Psoas muscle (tissue), 8 donors: Measurements from ENCODE around the gene TIPRL. TPM values are rescaled to one million over a fixed set of nuclear protein-coding genes. Genes with fewer than 3 reads are reported as not detected.

Source experiments
- ATAC-seq, 4 donors: fragments of 200-7000 bp; cut with Tn5 transposase; one replicate each; pipeline ENCODE4 v1.9.1; 2020; ENCODE audit warnings: moderate library complexity in 3 of 4, mild to moderate bottlenecking in 2 of 4
- DNase-seq, 2 donors: peaks; one replicate each; pipeline ENCODE4 v3.0.0-alpha.2; 2020
- H3K27ac ChIP-seq: fragments of 200-600 bp; one replicate; pipeline ENCODE4 v1.8.0; 2022
- H3K27me3 ChIP-seq, 3 donors: fragments of 200-600 bp in 1 of 3; one replicate each; pipeline versions ENCODE4 v1.6.1 to v1.8.0; 2013 to 2022; ENCODE audit warnings: low read length in 2 of 3, mild to moderate bottlenecking in 2 of 3, moderate library complexity in 1 of 3; ENCODE audit not compliant: insufficient read depth in 3 of 3
- H3K36me3 ChIP-seq, 2 donors: fragments of 200-600 bp in 1 of 2; one replicate each; pipeline versions ENCODE4 v1.6.1 to v1.8.0; 2013 to 2022; ENCODE audit warnings: low read depth in 1 of 2, mild to moderate bottlenecking in 1 of 2, moderate library complexity in 1 of 2; ENCODE audit not compliant: insufficient read depth in 1 of 2
- H3K4me1 ChIP-seq: fragments of 200-600 bp; one replicate; pipeline ENCODE4 v1.8.0; 2022
- H3K4me3 ChIP-seq: fragments of 200-600 bp; one replicate; pipeline ENCODE4 v1.8.0; 2022; ENCODE audit warnings: mild to moderate bottlenecking
- H3K9me3 ChIP-seq: fragments of 200-600 bp; one replicate; pipeline ENCODE4 v1.8.0; 2022
- WGBS, 3 donors: extraction: QIAGEN DNeasy Blood & Tissue Kit; methylation state at CpG; one replicate each; pipeline versions ENCODE4 v1.1.6 to v1.1.7; 2013; 5-methylcytosine and 5-hydroxymethylcytosine counted together
- intact Hi-C, 2 donors: fragments of 100-400 bp; cut with DNase I; formaldehyde crosslinking; loops; one replicate each; pipeline versions ENCODE4 v1.11.0 to v1.14.2; 2022
- long read RNA-seq, 2 donors: library from polyadenylated mRNA; unstranded; transcript quantifications; one replicate each; pipeline ENCODE4 v2.0.0, GENCODE V29; 2021
- polyA plus RNA-seq, 3 donors: library from polyadenylated mRNA; stranded (reverse); fragments of 200-250 nt; gene quantifications; one replicate each; pipeline ENCODE4 v1.2.3, GENCODE V29; 2013
- total RNA-seq, 4 donors: library from RNA; stranded (reverse); fragmentation: NEBNext Ultra II Directional in 2 of 4; extraction: Animal tissue kit (Norgen Biotek cat#: 25700) in 2 of 4; gene quantifications; one replicate each; pipeline versions ENCODE4 v1.2.1 to v1.2.4, GENCODE V29; 2021 to 2023
- TF ChIP-seq, protein P1 (sequence below): fragments of 200-600 bp; IDR thresholded peaks from one replicate; pipeline ENCODE4 v1.8.0; 2022; ENCODE audit warnings: antibody characterized with exemption
- donor health status: healthy with polysubstance abuse.
- donor health status: DM: no; HTN: no; CAD: no; lungs with moderate emphysema.
- donor health status: Bipolar disorder and iron deficiency.
- donor health status: healthy.
- donor health status: DM: yes; HTN: yes; CAD: no.
- donor health status: DM: no; HTN: no; CAD: no.
- donor health status: DM: no; HTN: no; CAD: no.
- donor health status: DM: yes; HTN: yes; CAD: no.

TIPRL gene
- total RNA-seq, result 10 to 100 TPM; 27.1 to 34.7 (median 31.2) TPM
- 10 to 100 TPM; 15.3 to 32.8 (median 30.7) TPM for polyA plus RNA-seq
- long read RNA-seq, donor 1, transcript TIPRL-202 (7 exons, 3,032 nt), result major isoform, 19 of 20 reads
- long read RNA-seq, donor 1, partial matches to known transcripts, result 0 of 20 reads
- long read RNA-seq, donor 1, other reads (novel, unspliced or antisense), result 1 of 20 reads
- long read RNA-seq, donor 2, transcript TIPRL-202 (7 exons, 3,032 nt), result major isoform, 44 of 48 reads
- long read RNA-seq, donor 2, partial matches to known transcripts, result 1 of 48 reads
- long read RNA-seq, donor 2, other reads (novel, unspliced or antisense), result 3 of 48 reads

- no peaks in the 10 kb centered on the region for H3K36me3 ChIP-seq
- TF ChIP-seq, protein P1, sequence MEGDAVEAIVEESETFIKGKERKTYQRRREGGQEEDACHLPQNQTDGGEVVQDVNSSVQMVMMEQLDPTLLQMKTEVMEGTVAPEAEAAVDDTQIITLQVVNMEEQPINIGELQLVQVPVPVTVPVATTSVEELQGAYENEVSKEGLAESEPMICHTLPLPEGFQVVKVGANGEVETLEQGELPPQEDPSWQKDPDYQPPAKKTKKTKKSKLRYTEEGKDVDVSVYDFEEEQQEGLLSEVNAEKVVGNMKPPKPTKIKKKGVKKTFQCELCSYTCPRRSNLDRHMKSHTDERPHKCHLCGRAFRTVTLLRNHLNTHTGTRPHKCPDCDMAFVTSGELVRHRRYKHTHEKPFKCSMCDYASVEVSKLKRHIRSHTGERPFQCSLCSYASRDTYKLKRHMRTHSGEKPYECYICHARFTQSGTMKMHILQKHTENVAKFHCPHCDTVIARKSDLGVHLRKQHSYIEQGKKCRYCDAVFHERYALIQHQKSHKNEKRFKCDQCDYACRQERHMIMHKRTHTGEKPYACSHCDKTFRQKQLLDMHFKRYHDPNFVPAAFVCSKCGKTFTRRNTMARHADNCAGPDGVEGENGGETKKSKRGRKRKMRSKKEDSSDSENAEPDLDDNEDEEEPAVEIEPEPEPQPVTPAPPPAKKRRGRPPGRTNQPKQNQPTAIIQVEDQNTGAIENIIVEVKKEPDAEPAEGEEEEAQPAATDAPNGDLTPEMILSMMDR, result peak; percentile 73
- no peaks in the 10 kb centered on the region for H3K27me3 ChIP-seq
- no peaks in the 10 kb centered on the region for H3K9me3 ChIP-seq
- 0 to 1% (median 1%) methylated on average over 51 to 56 of the region's 56 CpGs for WGBS, 3 donors
- H3K27ac ChIP-seq, result peak within 1 kb of the TSS; percentile 88
- peak within 1 kb of the TSS; percentile 74 for H3K4me3 ChIP-seq
- intact Hi-C loops, result loop anchor here in 1 of 2 donors (5.0 kb wide), 1 partner anchor 48 kb away; the partner anchor contains the start of gene SFT2D2
- ATAC-seq (peak; percentile 96 to 99 (median 98)), DNase-seq (peak; percentile 96)
- peaks cover 10% of the 10 kb centered on the region for H3K4me1 ChIP-seq
Observed at GRCh38 chr1:168178638-168179437, at the start of gene TIPRL. TIPRL (plus strand) TSS chr1:168178962; CDS start chr1:168179078, 116 bp downstream.

- H3K36me3 ChIP-seq, result no peaks in the 10 kb centered on the region
- WGBS, 3 donors, result 90 to 93% (median 90%) methylated on average over 6 of the region's 6 CpGs
- no peak overlapping the region for H3K4me3 ChIP-seq
- H3K27ac ChIP-seq, result no peak overlapping the region
- H3K27me3 ChIP-seq, result peaks cover 0 to 25% (median 0%) of the 10 kb centered on the region in 3 donors
- TF ChIP-seq, protein P1, result no peak
- DNase-seq, result no peak
- H3K4me1 ChIP-seq, result no peaks in the 10 kb centered on the region
- intact Hi-C loops, result no loop called here
- no peak for ATAC-seq
- no peaks in the 10 kb centered on the region for H3K9me3 ChIP-seq
Observed at GRCh38 chr1:168129933-168130332, 48.8 kb upstream of the TIPRL start.

DNA sequence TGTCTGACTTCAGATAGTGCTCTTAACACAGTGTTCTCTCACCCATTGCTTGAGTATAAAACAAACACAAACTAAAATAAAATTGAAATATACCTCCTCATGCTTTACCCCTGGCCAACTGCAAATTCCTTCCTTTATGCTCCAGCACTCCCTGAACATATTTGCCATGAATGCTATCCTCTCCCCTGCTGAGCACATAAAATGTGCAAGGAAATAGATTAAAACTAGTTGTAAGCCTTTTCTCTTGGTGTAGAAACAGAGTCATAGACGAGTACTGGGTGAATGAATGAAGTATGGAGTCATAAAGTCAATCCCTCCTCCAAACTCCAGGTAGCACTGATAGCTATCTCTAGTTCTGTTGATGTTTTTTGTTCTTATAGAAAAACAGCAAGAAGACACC is 44.6 kb upstream of the TIPRL start:
- ATAC-seq (no peak), DNase-seq (no peak)
- TF ChIP-seq, protein P1, result no peak
- Histone ChIP-seq H3K27me3 (peaks cover 0 to 27% (median 0%) of the 10 kb centered on the region in 3 donors), H3K4me1 (peaks cover 9% of the 10 kb centered on the region), H3K4me3 (no peak overlapping the region), H3K9me3 (no peaks in the 10 kb centered on the region), H3K36me3 (no peaks in the 10 kb centered on the region), H3K27ac (no peak overlapping the region)
- 65 to 82% (median 68%) methylated on average over 1 of the region's 1 CpG for WGBS, 3 donors
- intact Hi-C loops, result no loop called here

GRCh38 chr1:168134642-168135041 is 44.1 kb upstream of the TIPRL start:
- intact Hi-C loops, result no loop called here
- Histone ChIP-seq H3K27ac (no peak overlapping the region), H3K27me3 (peaks cover 0 to 27% (median 0%) of the 10 kb centered on the region in 3 donors), H3K4me3 (no peak overlapping the region), H3K36me3 (no peaks in the 10 kb centered on the region), H3K9me3 (no peaks in the 10 kb centered on the region), H3K4me1 (peaks cover 9% of the 10 kb centered on the region)
- TF ChIP-seq, protein P1, result no peak
- WGBS, 3 donors, result 81 to 83% (median 83%) methylated on average over 7 of the region's 7 CpGs
- ATAC-seq (no peak), DNase-seq (no peak)
